Nasal cavity respiratory epithelium epithelial cell of viscerocranial mucosa (primary cell): ENCODE data around the gene ZNF334. TPM values are rescaled to one million over a fixed set of nuclear protein-coding genes. Genes with fewer than 3 reads are reported as not detected.

Experiments
- total RNA-seq: library from RNA; depleted of rRNA; stranded (reverse); fragments of >200 nt; gene quantifications from 2 replicates; pipeline ENCODE4 v1.2.3, GENCODE V29; 2014

The ZNF334 gene
- total RNA-seq = 2.7 and 7.9 TPM in 2 replicates

DNA sequence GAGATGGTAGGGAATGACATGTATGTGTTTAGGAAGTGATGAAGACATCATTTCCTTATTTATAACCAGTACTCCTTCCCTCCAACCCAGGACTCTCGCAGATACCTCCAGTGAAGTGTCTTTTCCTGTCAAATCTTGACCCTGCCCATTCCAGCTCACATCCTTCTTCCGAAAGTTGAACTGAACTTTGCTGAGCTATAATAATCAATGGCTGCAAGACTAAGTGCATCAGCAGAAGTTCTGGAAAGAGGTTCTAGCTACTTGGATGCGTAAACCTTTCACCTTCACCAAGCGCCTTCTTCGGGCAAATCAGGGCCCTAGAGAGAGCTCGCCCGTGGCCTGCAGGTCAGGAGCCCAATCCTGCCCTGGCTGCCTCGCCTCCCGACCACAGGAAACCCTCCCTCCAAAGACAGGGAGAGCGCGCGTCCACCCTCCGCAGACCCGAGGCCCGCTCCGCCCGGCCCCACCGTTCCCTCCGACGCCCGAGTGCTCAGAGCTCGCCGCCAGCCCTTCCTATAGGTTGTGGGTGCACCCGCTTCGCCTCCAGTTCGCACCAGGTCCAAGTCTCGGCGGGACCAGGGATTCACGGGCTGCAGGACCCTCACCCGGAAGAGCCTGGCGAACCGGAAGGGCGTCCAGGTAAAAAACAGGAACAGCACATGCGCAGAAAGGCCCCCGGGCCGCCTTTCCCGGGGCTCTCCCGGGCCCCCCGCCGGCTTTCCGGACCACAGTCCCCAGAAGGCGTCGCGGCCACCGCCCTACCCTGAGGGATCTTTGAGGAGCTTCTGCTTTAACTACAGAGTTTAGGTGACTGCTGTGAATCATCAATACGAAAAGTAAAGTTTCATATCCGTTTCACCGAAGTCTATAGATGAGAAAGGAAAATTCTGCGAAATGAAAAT, at the start of gene ZNF334:
Gene ZNF334 (minus strand): TSS at position 617 of the 902 bp plus-strand sequence. CDS start 1,457 bp downstream, outside the sequence.

DNA sequence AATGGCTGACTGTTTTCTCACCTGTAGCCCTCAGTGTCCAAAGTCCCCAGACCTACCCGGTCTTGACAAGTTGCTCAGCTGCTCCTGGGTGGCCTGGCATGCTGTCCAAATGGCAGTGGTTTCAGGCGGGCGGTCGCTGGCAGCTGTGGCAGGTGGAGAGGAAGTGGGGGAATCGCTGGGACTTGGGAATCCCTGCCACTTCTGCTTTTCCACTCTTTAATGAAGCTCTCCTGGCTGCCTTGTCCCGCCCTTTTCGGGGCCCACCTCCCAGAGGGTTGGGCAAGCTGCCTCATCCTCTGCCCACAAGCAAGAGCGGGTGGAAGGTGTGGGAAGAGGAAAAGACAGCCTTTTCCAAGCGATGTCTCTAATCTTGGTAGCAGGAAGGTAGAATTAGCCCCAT, 37.1 kb upstream of the ZNF334 start, which contains the start of gene OCSTAMP:
Gene OCSTAMP (minus strand): TSS at position 194 of the 400 bp plus-strand sequence. CDS start 94 bp downstream, at position 100.

Other genes starting within 250 kb of the ZNF334 start
- not detected in 2 replicates for gene CDH22, start 205.1 kb downstream of the ZNF334 start, total RNA-seq
- 19.8 and 43.9 TPM in 2 replicates for gene ELMO2, start 106.9 kb downstream of the ZNF334 start, total RNA-seq
- not detected in 2 replicates for gene OCSTAMP, start 37.1 kb upstream of the ZNF334 start, total RNA-seq
- 3.3 and 3.8 TPM in 2 replicates for gene SLC13A3, start 137.9 kb upstream of the ZNF334 start, total RNA-seq
- 16.5 and 17.4 TPM in 2 replicates for gene TP53RK, start 175.9 kb upstream of the ZNF334 start, total RNA-seq
- gene SLC2A10, start 196.1 kb upstream of the ZNF334 start, total RNA-seq = 6.5 and 12.1 TPM in 2 replicates